Thyroid gland (tissue), 4 donors: ENCODE data around the gene UBXN10. TPM values are rescaled to one million over a fixed set of nuclear protein-coding genes. Genes with fewer than 3 reads are reported as not detected.

Source experiments
- DNase-seq, 2 donors: peaks; one replicate each; pipeline ENCODE4 v3.0.0-alpha.2; 2019
- H3K27ac ChIP-seq, 3 donors: fragments of 200-600 bp; sonication (generic); 1 replicate in 2 of 3; 2 replicates in 1 of 3; pipeline ENCODE4 v1.5.1; 2016 to 2019; ENCODE audit warnings: mild to moderate bottlenecking in 1 of 3, moderate library complexity in 1 of 3
- H3K27me3 ChIP-seq: fragments of 200-600 bp; sonication (generic); one replicate; pipeline ENCODE4 v1.5.1; 2019
- H3K36me3 ChIP-seq, 2 donors: fragments of 200-600 bp; sonication (generic); one replicate each; pipeline ENCODE4 v1.5.1; 2016 to 2019
- H3K4me1 ChIP-seq, 2 donors: fragments of 200-600 bp; sonication (generic); one replicate each; pipeline ENCODE4 v1.5.1; 2017 to 2019
- H3K4me3 ChIP-seq, 3 donors: fragments of 200-600 bp; sonication (generic); replicated peaks in 1 of 3; 1 replicate in 2 of 3; 2 replicates in 1 of 3; pipeline ENCODE4 v1.5.1; 2016; ENCODE audit warnings: mild to moderate bottlenecking in 1 of 3
- H3K9me3 ChIP-seq: fragments of 200-600 bp; sonication (generic); one replicate; pipeline ENCODE4 v1.5.1; 2017
- CTCF ChIP-seq, 6 experiments: fragments of 200-600 bp in 3 of 6; fragments of 450-650 bp in 3 of 6; sonication (generic) in 3 of 6; IDR thresholded peaks; one replicate each; pipeline ENCODE4 v1.5.1; 2016 to 2019; ENCODE audit warnings: antibody characterized with exemption in 6 of 6, mild to moderate bottlenecking in 2 of 6, inconsistent platforms in 1 of 6, moderate library complexity in 1 of 6
- POLR2A ChIP-seq, 2 donors: fragments of 450-650 bp; IDR thresholded peaks; one replicate each; pipeline ENCODE4 v1.6.1; 2017; ENCODE audit warnings: antibody characterized with exemption in 2 of 2, mild to moderate bottlenecking in 2 of 2, moderate library complexity in 1 of 2
- WGBS, 2 donors: methylation state at CpG; one replicate each; pipeline ENCODE4 v1.1.5; 2017; 5-methylcytosine and 5-hydroxymethylcytosine counted together
- intact Hi-C: fragments of 100-400 bp; cut with DNase I; formaldehyde crosslinking; loops from one replicate; pipeline ENCODE4 v1.15.1; 2023
- total RNA-seq, 4 donors: library from RNA; depleted of rRNA; stranded (reverse); fragments of >200 nt; gene quantifications; one replicate each; pipeline ENCODE4 v1.2.3, GENCODE V29; 2016

UBXN10 gene
- total RNA-seq, 4 donors from 2014 or later = 4.8 to 10.9 (median 6.4) TPM

- no peak overlapping the region for H3K4me3 ChIP-seq
- 87 to 94% methylated on average over 14 to 26 of the region's 27 CpGs for WGBS, 2 donors
- H3K4me1 ChIP-seq = peaks cover 4 to 10% of the 10 kb centered on the region in 2 donors
- no peaks in the 10 kb centered on the region for H3K27me3 ChIP-seq
- no peak for TF ChIP-seq CTCF (IDR thresholded peaks at IDR 0.05)
- no peak for TF ChIP-seq POLR2A (IDR thresholded peaks at IDR 0.05)
- DNase-seq = no peak
- H3K36me3 ChIP-seq = no peaks in the 10 kb centered on the region
- no peak overlapping the region for H3K27ac ChIP-seq
- H3K9me3 ChIP-seq = no peaks in the 10 kb centered on the region
- intact Hi-C loops = loop anchor here (5.0 kb wide), 1 partner anchor 232 kb away; no protein-coding TSS in a partner anchor
These were observed 36.1 kb upstream of the UBXN10 start for GRCh38 chr1:20149601-20150325.

GRCh38 chr1:20150326-20150705, 35.6 kb upstream of the UBXN10 start:
- 92 to 93% methylated on average over 6 to 7 of the region's 8 CpGs for WGBS, 2 donors
- TF ChIP-seq CTCF (IDR thresholded peaks at IDR 0.05) (no peak), POLR2A (IDR thresholded peaks at IDR 0.05) (no peak)
- no peak overlapping the region for H3K27ac ChIP-seq
- no peaks in the 10 kb centered on the region for H3K27me3 ChIP-seq
- no peaks in the 10 kb centered on the region for H3K9me3 ChIP-seq
- no peaks in the 10 kb centered on the region for H3K36me3 ChIP-seq
- H3K4me3 ChIP-seq = no peak overlapping the region
- DNase-seq = no peak
- peaks cover 4 to 10% of the 10 kb centered on the region in 2 donors for H3K4me1 ChIP-seq
- intact Hi-C loops = loop anchor here (5.0 kb wide), 1 partner anchor 233 kb away; no protein-coding TSS in a partner anchor

GRCh38 chr1:20150969-20151368, 34.9 kb upstream of the UBXN10 start:
- no peaks in the 10 kb centered on the region for H3K36me3 ChIP-seq
- intact Hi-C loops = loop anchor here (5.0 kb wide), 1 partner anchor 234 kb away; no protein-coding TSS in a partner anchor
- no peaks in the 10 kb centered on the region for H3K9me3 ChIP-seq
- no peaks in the 10 kb centered on the region for H3K27me3 ChIP-seq
- WGBS, 2 donors = 83 to 85% methylated on average over 6 of the region's 6 CpGs
- H3K4me1 ChIP-seq = peaks cover 4 to 10% of the 10 kb centered on the region in 2 donors
- no peak overlapping the region for H3K4me3 ChIP-seq
- TF ChIP-seq CTCF (IDR thresholded peaks at IDR 0.05) (no peak), POLR2A (IDR thresholded peaks at IDR 0.05) (no peak)
- H3K27ac ChIP-seq = no peak overlapping the region
- no peak for DNase-seq

GRCh38 chr1:20151906-20152598, 33.8 kb upstream of the UBXN10 start:
- 5 to 13% methylated on average over 4 to 9 of the region's 29 CpGs for WGBS, 2 donors
- Histone ChIP-seq H3K27ac (no peak overlapping the region), H3K4me3 (peak overlapping the region in 1 of 3 donors; percentile 35)

More at GRCh38 chr1:20151906-20152598, 33.8 kb upstream of the UBXN10 start:
- Histone ChIP-seq H3K9me3 (no peaks in the 10 kb centered on the region), H3K36me3 (no peaks in the 10 kb centered on the region), H3K27me3 (no peaks in the 10 kb centered on the region), H3K4me1 (peaks cover 4 to 10% of the 10 kb centered on the region in 2 donors)
- intact Hi-C loops = loop anchor here (5.0 kb wide), 1 partner anchor 235 kb away; no protein-coding TSS in a partner anchor
- DNase-seq = peak; percentile 80 to 86
- no peak for TF ChIP-seq POLR2A (IDR thresholded peaks at IDR 0.05)
- peak; percentile 72 to 91 (median 90) for TF ChIP-seq CTCF (IDR thresholded peaks at IDR 0.05)
